RCC 7860 (cell line): Measurements from ENCODE around the gene CD247.

Source experiments
- DNase-seq: peaks from one replicate; pipeline ENCODE4 v3.0.0-alpha.2; 2015; ENCODE audit warnings: low spot score
- FAIRE-seq: peaks from 2 replicates; lab custom pipeline; 2012; peaks lifted over from hg19 to GRCh38; lab: Jason Lieb, UNC

Gene CD247

GRCh38 chr1:167465018-167465417 lies 53.3 kb downstream of the CD247 start:
- FAIRE-seq: no peak

GRCh38 chr1:167463875-167464575 lies 54.3 kb downstream of the CD247 start:
- no peak for FAIRE-seq
- no peak for DNase-seq

More at GRCh38 chr1:167465018-167465417, 53.3 kb downstream of the CD247 start:
- no peak for DNase-seq

DNA sequence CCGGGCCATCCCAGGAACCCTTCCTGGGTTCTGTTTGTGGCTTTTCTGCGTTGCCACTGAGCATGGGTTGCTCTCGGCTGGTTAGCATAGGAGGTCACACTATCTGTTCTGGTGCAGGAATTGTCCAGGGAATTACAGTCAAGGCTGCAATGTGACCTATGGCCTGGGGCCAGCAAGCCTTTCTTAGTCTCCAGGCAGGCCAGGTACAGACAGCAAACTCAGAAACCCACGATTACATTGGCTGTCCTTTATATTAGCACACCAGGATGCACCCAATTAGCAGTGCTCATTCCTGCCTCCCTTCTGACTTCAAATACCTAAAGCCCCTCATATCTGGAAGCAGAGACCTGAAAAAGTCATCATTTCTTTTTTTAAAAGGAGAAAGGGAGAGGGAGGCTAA lies 55.2 kb downstream of the CD247 start:
- FAIRE-seq: no peak

DNA sequence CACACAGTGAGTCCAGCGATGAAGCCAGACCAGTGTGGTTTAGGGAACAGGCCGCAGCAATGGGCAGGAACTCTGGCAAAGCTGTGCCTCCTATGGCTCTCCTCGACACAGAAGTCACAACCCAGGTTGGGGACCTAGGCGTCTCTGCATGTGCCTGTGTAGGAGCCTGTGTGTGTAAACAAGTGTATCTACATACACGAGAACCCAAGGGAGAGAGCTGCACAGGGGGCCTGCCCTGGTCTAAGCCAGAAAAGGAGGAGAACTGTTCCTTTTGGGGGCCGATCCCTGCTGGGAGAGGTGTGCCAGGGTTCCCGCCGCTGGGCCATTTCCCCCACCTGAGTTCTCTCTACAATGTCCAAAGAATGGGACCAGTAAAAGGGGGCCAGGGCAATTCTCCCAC lies 56.0 kb downstream of the CD247 start:
- DNase-seq: no peak
- no peak for FAIRE-seq

More for the DNA sequence above, 55.2 kb downstream of the CD247 start:
- no peak for DNase-seq

- FAIRE-seq: no peak
- DNase-seq: no peak
Observed at GRCh38 chr1:167460836-167461235, 57.5 kb downstream of the CD247 start.

GRCh38 chr1:167457936-167458584 lies 60.3 kb downstream of the CD247 start:
- no peak for DNase-seq
- no peak for FAIRE-seq

DNA sequence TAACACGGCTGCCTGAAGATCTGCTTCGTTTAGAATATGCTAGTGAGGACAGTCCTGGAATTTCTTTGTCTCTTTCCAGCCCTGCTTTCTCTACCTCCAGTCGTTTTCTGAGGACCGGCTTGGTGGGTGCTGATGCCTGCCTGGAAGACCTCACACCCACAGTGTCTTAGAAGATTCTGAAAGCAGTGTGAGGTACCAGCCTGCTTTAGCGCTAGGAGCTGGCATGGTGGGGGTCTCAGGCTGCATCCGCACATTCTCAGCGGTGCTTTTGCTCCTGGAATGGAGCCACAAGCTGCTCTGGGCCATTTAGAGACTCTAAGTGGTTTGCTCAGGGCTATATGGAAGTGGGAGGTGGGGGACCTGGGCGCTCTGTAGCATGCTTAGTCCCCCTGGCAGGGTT lies 61.4 kb downstream of the CD247 start:
- FAIRE-seq: no peak

GRCh38 chr1:167456524-167456923 lies 61.8 kb downstream of the CD247 start:
- no peak for FAIRE-seq
- DNase-seq: no peak

More for the DNA sequence above, 61.4 kb downstream of the CD247 start:
- no peak for DNase-seq

- no peak for FAIRE-seq
- DNase-seq: no peak
Observed at GRCh38 chr1:167455786-167456446, 62.4 kb downstream of the CD247 start.

DNA sequence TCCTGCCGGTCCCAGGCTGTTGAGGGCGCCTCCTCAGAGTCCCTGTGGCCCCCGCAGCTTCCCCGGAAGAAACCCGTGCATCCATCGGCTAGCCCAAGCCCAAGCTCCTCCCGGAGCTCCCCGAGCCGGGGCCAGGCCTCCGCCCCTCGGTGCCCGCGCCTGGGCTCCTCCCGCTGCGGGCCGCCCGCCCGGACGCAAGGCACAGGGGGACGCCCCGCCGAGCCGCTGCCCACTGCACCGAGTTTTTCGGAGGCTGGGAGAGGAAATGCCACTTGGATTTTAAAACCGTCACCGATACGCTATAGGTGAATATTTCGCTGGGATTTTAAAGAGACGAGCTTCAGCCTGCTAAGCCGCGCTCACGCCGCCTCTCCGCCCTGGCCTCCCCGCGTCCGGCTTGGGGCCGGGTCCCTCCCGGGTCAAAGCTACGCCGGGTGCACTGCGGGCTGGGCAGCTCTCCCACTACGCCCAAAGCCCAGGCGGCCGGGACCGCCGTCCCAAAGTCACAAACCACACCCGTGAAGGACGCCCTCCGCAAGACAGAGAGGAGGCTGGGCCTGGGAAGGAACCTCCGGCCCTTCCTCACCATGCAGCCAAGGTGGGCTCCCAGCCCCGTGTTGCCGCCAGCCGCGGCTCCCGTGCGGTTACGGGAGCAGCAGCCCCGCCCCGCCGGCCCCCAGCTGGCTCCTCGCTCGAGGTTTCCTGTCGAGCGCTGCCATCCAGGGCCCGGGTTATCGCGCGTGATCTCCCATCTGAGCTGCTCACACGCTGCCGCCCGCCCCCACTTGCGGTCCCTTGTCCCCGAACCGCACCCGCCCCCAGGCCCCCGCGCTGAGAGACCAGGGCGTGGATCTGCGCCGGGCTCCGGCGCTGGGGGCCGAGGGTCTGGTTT lies 63.2 kb downstream of the CD247 start:
- no peak for FAIRE-seq
- DNase-seq: peak; percentile 25

GRCh38 chr1:167454304-167454893 lies 63.9 kb downstream of the CD247 start:
- FAIRE-seq (no peak), DNase-seq (no peak)

DNA sequence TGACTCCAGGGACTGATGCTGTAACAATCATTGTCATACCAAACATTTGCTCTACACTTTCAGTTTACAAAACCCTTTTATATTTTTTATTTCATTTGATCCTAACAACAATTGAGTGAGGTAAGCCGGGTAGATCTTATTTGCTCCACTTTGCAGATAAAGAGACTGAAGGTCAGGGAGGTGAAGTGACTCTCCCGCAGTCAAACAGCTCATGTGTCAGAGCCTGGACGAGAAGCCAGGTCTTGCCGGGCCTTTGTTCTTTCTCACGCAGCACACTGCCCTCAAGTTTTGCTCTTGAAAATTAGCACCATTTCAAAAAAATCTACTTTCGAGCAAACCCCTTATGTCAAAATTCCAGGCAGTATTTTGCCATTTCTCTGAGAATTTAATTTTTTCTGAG lies 65.2 kb downstream of the CD247 start:
- FAIRE-seq (no peak), DNase-seq (no peak)

DNA sequence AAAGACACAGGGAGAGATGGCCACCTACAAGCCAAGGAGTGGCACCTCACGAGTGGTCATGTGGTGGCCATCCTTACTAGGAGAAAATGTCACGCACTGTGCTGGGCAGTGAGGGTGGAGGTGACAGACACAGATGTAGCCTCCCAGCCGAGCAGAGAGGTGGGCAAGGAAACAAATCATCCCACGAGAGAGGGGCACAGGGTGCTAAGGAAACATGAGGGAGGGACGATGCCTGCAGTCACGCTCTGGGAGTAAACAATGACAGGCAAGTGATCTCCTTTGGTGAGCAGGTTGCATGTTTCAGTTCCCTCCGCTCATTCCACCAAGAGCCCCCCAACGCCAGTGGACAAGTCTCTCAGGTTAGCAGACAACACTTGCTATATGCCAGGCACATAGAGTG lies 65.8 kb downstream of the CD247 start:
- DNase-seq (no peak), FAIRE-seq (no peak)

GRCh38 chr1:167450843-167451242 lies 67.5 kb downstream of the CD247 start:
- FAIRE-seq (no peak), DNase-seq (no peak)

DNA sequence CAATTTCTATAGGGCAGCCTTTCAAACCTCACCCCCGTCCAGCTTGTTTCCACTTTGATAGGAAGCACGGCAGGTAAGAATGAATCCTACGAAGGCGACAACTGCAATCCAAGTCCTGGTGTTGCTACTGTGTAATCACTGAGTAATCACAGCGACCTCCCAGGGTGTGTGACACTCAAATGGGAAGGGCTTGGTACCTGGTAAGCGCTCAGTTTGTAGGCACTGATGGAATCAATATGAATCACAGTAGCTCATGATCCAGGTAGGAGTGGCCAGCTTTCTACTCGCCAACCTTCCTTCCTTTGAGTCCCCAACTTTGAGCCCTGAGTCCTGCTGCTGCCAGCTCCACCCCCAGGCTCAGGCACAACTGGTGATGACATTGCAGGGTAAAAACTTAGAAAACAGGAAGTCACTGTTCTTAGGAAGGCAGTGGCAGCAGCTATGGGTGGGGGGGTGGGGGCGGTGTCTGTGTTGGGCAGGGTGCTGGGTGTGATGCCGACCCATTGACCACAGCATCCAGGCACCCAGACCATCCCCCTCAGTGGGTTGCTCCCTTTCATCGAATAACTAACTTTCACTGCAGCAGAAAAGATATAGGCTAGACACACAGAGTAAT lies 70.7 kb downstream of the CD247 start:
- FAIRE-seq (no peak), DNase-seq (peak; percentile 83)

GRCh38 chr1:167446966-167447365 lies 71.4 kb downstream of the CD247 start:
- FAIRE-seq: no peak

GRCh38 chr1:167443757-167444156 lies 74.6 kb downstream of the CD247 start:
- FAIRE-seq: no peak
- DNase-seq: no peak

More at GRCh38 chr1:167446966-167447365, 71.4 kb downstream of the CD247 start:
- no peak for DNase-seq

DNA sequence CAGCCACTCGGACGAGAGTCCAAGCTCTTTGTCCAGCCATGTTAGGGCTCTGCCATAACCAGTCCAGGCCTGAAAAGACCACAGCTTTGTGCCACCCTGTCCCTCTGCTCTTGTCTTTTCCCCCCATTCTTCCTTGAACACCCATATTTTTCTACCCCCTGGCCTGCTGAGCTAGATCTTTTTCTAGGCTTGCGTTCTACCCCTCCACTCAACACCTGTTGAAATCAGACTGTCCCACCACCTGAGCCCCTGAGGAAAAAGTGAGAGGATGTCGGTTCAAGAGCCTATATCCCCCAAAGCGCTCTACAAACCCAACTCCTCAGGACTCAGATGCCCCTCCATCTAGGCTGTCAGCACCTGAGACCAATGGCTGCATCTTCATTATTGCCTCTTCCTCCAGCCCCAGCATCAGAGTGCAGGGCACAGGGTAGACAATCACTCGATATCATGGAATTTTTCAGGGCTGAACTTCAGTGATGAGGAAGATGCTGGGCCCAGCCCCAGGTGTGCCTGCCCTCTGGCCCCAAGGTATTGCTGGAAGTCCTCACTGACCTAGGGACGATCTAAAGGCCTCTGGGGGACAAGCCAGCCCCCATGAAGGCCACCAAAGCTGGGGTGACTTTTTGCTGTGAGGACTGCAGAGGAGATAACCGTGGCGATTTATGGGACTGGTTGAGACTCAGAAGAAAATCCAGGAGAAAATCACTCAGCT lies 75.3 kb downstream of the CD247 start:
- FAIRE-seq (no peak), DNase-seq (no peak)

- FAIRE-seq (no peak), DNase-seq (peak; percentile 49)
Observed at GRCh38 chr1:167442142-167442848, 76.0 kb downstream of the CD247 start.
